ENCODE data around the gene ADD1. TPM values are rescaled to one million over a fixed set of nuclear protein-coding genes. Genes with fewer than 3 reads are reported as not detected.

ADD1 gene
- total and polyA plus RNA-seq, 2 of the 13 experiments (the other 11 are each of a cell fraction or from before 2014, with no cell fraction given): 73.9 to 122 TPM

DNA sequence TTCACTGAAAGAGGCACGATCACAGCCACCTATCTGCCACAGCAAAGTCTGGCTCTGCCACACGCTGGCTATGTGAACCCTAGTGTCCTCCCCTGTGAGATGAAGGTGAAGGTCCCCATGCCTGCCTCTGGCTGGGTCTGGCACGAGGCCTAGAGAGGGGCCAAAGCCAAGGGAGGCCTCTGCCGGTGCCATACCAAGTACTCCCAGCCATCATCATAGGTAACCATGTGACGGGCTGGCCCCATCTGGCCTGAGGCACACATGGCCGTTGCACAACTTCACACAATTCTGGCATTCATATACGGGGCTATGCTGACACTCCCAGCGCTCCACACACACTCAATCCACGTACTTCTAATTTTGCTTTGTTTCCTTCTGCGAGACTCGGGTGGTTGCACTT is 104.3 kb downstream of the ADD1 start:
- Histone ChIP-seq H3K27ac (ENCODE audit: extremely low read length, insufficient read depth, low read length) (no peak overlapping the region), H3K4me2 (ENCODE audit: low read depth, low read length) (no peak overlapping the region), H3K9me3 (ENCODE audit: low read length) (no peaks in the 10 kb centered on the region), H3K79me2 (ENCODE audit: insufficient read depth, low read length) (no peaks in the 10 kb centered on the region), H3K9ac (ENCODE audit: insufficient read depth, low read depth, low read length) (no peak overlapping the region), H3K4me1 (ENCODE audit: insufficient read depth, low read length) (peaks cover 6% of the 10 kb centered on the region; the same call in 1 of the 2 replicates), H3K36me3 (replicated peaks in 1 of 2; ENCODE audit: control insufficient read depth in 1 of 2, insufficient read depth in 2 of 2, low read length in 2 of 2) (peaks cover 53 to 86% of the 10 kb centered on the region in 2 experiments), H4K20me1 (ENCODE audit: insufficient read depth, low read length) (0 out of 2 replicates have a peak, but pooled peaks cover 3% of the 10 kb centered on the region), H3K4me3 (replicated peaks in 1 of 3; ENCODE audit: insufficient read depth in 1 of 3, low read depth in 2 of 3, low read length in 3 of 3) (no peak overlapping the region), H2AFZ (ENCODE audit: low read length) (no peak overlapping the region), H3K27me3 (ENCODE audit: control insufficient read depth in 1 of 2, insufficient read depth in 2 of 2, low read length in 2 of 2) (no peaks in the 10 kb centered on the region)
- TF ChIP-seq MNT (IDR thresholded peaks at IDR 0.05) (no peak), ZNF589 (CRISPR knock-in tag; conservative IDR thresholded peaks at IDR 0.05) (no peak), ZNF766 (CRISPR knock-in tag; IDR thresholded peaks at IDR 0.05; ENCODE audit: borderline replicate concordance) (no peak), ZNF12 (CRISPR knock-in tag; IDR thresholded peaks at IDR 0.05) (no peak), KLF15 (CRISPR knock-in tag; IDR thresholded peaks at IDR 0.05; ENCODE audit: borderline replicate concordance) (no peak), HOXA3 (CRISPR knock-in tag; IDR thresholded peaks at IDR 0.05) (no peak), GPBP1L1 (CRISPR knock-in tag; IDR thresholded peaks at IDR 0.05) (no peak)
- ChIA-PET CTCF (ENCODE audit: low intra/inter-chr PET ratio, low total read pairs) (no interaction called here), POLR2A (no interaction called here)
- intact Hi-C loops (cut with micrococcal nuclease; ENCODE audit: unreplicated experiment) (no loop called here), in situ Hi-C loops (cut with HindIII; ENCODE audit: extremely low pct_ligation_motif_present, low pct_unique_long_range_greater_than_20kb) (no loop called here)
- no peak for DNase-seq (ENCODE audit: low spot score)
- 89% methylated on average over 9 of the region's 11 CpGs for WGBS (ENCODE audit: low lambda C conversion rate)
- FAIRE-seq: no peak
- ATAC-seq: no peak
- no TSS peak for BruUV-seq (replicated peaks)
